Fibroblast of skin of back (primary cell): ENCODE results near the gene NEU2. TPM values are rescaled to one million over a fixed set of nuclear protein-coding genes. Genes with fewer than 3 reads are reported as not detected.
A peak's percentile ranks its signal among the peaks of the same experiment; 100 is the strongest.

Experiments used
- DNase-seq: peaks from one replicate; pipeline ENCODE4 v3.0.0-alpha.2; 2013
- polyA plus RNA-seq, 2 experiments: library from polyadenylated mRNA; unstranded; fragments of 120-200 nt; gene quantifications; one replicate each; pipeline ENCODE4 v1.2.1, GENCODE V29; 2013; ENCODE audit not compliant: insufficient read length in 2 of 2

The NEU2 gene
- not detected for polyA plus RNA-seq (2013, experiment 1 of 2; ENCODE audit: insufficient read length)
- not detected for polyA plus RNA-seq (2013, experiment 2 of 2; ENCODE audit: insufficient read length)

- DNase-seq = no peak
Observed at GRCh38 chr2:233032551-233033320, at the start of gene NEU2. NEU2 (plus strand) TSS chr2:233032672; CDS start chr2:233032672, 0 bp downstream.

GRCh38 chr2:232982926-232983668 is 49.4 kb upstream of the NEU2 start:
- DNase-seq = no peak

- no peak for DNase-seq
Observed at GRCh38 chr2:232983669-232984140, 48.8 kb upstream of the NEU2 start.

GRCh38 chr2:232984451-232985207 is 47.8 kb upstream of the NEU2 start:
- DNase-seq = no peak

- DNase-seq = no peak
Observed at GRCh38 chr2:232986155-232986554, 46.3 kb upstream of the NEU2 start.

- peak; percentile 9 for DNase-seq
Observed at GRCh38 chr2:232993231-232993821, 39.1 kb upstream of the NEU2 start.

- DNase-seq = no peak
Observed at GRCh38 chr2:232994446-232994845, 38.0 kb upstream of the NEU2 start.

- no peak for DNase-seq
Observed at GRCh38 chr2:232997749-232998665, 34.5 kb upstream of the NEU2 start.

GRCh38 chr2:232998666-232998985 is 33.8 kb upstream of the NEU2 start:
- DNase-seq = no peak

GRCh38 chr2:232999354-232999753 is 33.1 kb upstream of the NEU2 start:
- no peak for DNase-seq

- DNase-seq = no peak
Observed at GRCh38 chr2:233000886-233001750, 31.4 kb upstream of the NEU2 start.

GRCh38 chr2:233002829-233003657 is 29.4 kb upstream of the NEU2 start:
- DNase-seq = no peak

GRCh38 chr2:233003658-233004555 is 28.6 kb upstream of the NEU2 start:
- DNase-seq = no peak

- DNase-seq = no peak
Observed at GRCh38 chr2:233005096-233005495, 27.4 kb upstream of the NEU2 start.

GRCh38 chr2:233006648-233007047 is 25.8 kb upstream of the NEU2 start:
- DNase-seq = no peak

GRCh38 chr2:233007270-233007669 is 25.2 kb upstream of the NEU2 start:
- DNase-seq = no peak

- peak; percentile 2 for DNase-seq
Observed at GRCh38 chr2:233007739-233008138, 24.7 kb upstream of the NEU2 start.

GRCh38 chr2:233009661-233010060 is 22.8 kb upstream of the NEU2 start:
- DNase-seq = no peak
